Measurements from ENCODE around the gene BLOC1S5.
A peak's percentile ranks its signal among the peaks of the same experiment; 100 is the strongest.
"Not testable (repeated sequence)": the region's sequence is repeated elsewhere in the genome, so short reads cannot be mapped to it uniquely, and the experiment has no call there.

Gene BLOC1S5

DNA sequence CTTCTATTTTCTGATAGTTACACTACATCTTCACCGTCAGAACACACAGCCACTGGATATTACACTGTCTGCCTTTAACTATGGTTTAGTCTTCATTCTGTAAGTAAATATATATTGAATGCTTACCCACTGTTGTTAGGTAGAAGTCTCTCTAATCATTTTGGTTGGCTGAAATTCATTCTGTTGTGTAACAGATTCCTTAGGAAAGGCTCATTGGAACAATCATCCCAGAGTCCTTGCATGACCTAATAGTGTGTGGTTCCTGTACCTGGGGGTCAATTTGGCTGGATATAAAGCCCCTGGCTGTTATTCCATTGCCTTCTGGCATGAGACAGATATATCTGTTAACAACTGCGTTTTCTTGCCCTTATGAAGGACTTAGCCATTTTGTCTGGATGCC, 9.9 kb downstream of the BLOC1S5 start:
- H3K27ac ChIP-seq = no peak overlapping the region
- no peak for DNase-seq (ENCODE audit: low read depth, low spot score)

GRCh38 chr6:8047541-8048292, 16.5 kb downstream of the BLOC1S5 start:
- peak; percentile 50 for DNase-seq (ENCODE audit: low read depth, low spot score)
- peak overlapping the region; percentile 76 for H3K27ac ChIP-seq

- not testable (repeated sequence) for DNase-seq (ENCODE audit: low read depth, low spot score); H3K27ac ChIP-seq
Measured at GRCh38 chr6:8045769-8046168, 18.4 kb downstream of the BLOC1S5 start.

GRCh38 chr6:8043221-8043620, 21.0 kb downstream of the BLOC1S5 start:
- no peak for DNase-seq (ENCODE audit: low read depth, low spot score)
- no peak overlapping the region for H3K27ac ChIP-seq

GRCh38 chr6:8041913-8042583, 22.1 kb downstream of the BLOC1S5 start:
- DNase-seq (ENCODE audit: low read depth, low spot score) = no peak
- H3K27ac ChIP-seq = no peak overlapping the region

DNA sequence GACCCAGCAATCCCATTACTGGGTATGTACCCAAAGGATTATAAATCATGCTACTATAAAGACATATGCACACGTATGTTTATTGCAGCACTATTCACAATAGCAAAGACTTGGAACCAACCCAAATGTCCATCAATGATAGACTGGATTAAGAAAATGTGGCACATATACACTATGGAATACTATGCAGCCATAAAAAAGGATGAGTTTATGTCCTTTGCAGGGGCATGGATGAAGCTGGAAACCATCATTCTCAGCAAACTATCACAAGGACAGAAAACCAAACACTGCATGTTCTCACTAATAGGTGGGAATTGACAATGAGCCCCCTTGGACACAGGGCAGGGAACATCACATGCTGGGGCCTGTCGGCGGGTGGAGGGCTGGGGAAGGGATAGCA, 30.1 kb downstream of the BLOC1S5 start:
- not testable (repeated sequence) for H3K27ac ChIP-seq; DNase-seq (ENCODE audit: low read depth, low spot score)

DNA sequence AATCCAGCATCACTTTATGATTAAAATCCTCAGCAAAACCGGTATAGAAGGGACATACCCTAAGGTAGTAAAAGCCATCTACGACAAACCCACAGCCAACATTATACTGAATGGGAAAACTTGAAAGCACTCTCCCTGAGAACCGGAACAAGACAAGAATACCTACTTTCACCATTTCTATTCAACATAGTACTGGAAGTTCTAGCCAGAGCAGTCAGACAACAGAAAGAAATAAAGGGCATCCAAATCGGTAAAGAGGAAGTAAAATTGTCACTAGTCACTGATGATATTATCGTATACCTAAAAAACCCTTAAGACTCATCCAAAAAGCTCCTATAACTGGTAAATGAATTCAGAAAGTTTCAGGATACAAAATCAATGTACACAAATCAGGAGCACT, 33.3 kb downstream of the BLOC1S5 start:
- no peak for DNase-seq (ENCODE audit: low read depth, low spot score)
- H3K27ac ChIP-seq = no peak overlapping the region

DNA sequence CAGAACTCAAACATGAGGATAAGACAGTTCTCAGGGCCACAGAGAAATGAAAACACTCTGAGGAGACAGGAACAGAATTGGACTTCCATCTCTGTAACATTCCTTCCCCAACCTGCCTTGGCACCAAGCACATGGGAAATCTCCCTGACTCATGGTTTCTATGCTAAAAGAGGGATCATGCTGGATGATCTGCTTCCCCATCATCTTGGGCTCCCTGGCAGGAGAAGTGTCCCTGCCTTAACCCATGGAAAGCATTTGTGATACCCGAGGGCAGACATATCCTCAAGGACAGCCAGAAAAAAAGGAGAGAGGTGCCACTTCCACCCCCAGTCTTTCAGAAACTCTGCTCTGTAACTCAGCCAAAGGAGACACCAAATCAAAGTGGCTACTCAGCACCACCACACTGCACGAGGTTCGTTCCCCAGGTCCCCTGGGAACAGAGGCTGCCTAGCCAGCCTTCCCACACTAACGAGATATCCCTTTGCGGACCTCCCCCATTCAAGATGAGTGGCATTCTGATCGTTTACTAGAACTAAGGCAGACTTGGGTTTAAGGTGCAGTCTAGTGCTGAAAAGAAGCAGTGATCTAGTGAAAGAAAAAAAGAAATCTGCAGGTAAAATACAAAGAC, 34.8 kb downstream of the BLOC1S5 start:
- no peak overlapping the region for H3K27ac ChIP-seq
- DNase-seq (ENCODE audit: low read depth, low spot score) = no peak

DNA sequence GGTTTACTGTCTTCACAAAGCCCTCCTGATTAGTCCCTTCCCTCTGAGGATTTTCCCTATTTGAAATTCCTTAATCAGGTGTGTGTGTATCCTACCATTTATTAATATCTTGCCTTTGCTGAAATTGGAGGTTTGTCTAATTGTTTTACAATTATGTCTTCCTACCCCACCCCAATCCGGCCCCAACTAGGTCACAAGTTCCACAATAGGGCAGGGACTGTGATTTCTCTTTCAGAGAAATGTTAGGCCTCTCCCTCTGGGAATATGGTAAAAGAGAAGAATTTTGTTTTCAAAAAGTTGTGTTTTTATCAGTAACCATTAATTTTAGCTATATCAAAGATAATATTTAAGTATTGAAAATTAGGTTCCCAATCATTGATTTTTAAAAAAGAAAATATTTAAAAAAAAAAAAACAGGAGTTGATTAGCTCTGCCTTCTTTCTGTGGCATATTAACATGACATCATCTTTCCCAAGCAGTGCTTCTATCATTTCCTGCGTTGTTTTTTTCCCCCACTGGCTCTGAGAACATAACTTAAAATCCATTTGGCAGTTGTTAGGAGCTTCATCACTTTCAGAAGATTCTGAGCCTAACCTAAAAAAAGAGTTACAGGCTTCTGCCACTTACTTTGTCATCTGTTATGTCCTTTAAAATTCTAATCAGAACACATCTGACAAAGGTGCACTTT, 36.1 kb downstream of the BLOC1S5 start:
- H3K27ac ChIP-seq = no peak overlapping the region
- no peak for DNase-seq (ENCODE audit: low read depth, low spot score)

DNA sequence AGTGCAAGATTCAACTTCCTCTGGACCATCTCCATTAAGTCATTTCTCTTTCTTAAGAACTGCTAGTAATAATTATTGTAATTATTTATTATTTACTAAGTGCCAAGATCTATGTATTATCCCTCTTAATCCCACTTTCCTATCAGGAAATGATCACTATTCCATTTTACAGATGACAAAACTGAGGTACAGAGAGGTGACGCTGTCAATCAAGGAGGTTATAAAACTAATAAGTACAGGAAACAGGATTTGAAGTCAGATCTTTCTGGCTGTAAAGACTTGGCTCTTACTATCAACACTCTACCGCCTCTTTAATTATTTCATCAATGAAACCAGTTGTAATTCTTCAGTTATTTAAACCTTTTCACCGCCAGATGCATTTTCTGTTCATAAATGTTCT, 37.4 kb downstream of the BLOC1S5 start:
- H3K27ac ChIP-seq = no peak overlapping the region
- DNase-seq (ENCODE audit: low read depth, low spot score) = no peak

DNA sequence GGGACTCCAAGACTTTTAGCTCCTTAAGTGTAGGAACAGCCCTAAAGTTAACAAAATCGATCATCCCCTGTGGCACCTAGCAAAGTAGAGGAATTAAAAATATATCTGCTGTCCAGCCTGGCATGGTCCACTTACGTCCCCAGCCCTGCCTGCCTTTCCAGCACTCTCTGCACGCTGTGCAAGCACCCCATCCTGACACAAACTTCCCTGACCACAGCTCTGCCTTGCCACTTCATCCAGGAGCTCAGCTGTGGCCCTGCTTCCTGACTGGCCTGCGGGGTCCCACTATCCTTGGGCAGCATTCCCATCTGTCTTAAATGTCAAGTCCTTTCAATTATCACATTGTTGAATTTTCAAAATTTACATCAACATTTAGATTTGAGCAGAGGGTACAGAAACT, 39.0 kb downstream of the BLOC1S5 start:
- no peak overlapping the region for H3K27ac ChIP-seq
- DNase-seq (ENCODE audit: low read depth, low spot score) = no peak

DNA sequence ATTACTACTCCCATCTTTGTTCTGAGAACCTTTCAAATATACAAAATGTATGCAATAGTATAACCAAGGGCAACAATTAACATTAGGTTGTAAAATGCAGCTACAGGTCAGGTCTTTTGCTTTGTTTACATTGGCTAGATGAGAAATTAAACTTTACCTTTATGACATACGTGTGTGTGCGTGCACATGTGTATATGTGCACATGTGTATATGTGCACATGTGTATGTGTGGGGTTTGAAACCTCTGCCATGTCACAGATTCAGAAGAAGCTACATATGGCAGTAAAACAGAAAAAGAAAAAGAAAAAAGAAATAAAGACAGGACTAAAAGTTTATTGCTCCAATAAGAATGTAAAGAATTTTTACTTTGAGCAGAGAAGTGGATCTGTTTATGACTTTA, 40.6 kb downstream of the BLOC1S5 start:
- no peak for DNase-seq (ENCODE audit: low read depth, low spot score)

DNA sequence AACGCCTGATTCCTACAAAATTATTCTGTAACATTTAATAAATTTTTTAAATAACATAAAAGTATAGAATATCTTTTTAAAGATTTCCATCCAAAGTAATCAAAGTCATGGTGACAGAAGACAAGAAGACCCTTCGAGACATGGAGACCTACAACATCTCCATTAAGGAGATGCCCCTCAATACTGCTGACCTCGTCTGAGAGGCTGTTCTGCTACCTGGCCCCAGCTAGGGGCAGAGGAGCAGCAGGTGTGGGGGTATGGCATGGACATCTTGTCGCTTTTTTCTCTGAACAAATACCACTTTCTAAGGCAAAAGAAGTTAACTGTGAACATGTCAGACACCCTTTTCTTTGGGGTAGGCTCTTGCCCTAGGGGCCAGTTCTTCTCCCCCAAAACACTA, 44.1 kb downstream of the BLOC1S5 start:
- DNase-seq (ENCODE audit: low read depth, low spot score) = no peak
- no peak overlapping the region for H3K27ac ChIP-seq

More for the DNA sequence above, 40.6 kb downstream of the BLOC1S5 start:
- H3K27ac ChIP-seq = no peak overlapping the region

- no peak for DNase-seq (ENCODE audit: low read depth, low spot score)
- no peak overlapping the region for H3K27ac ChIP-seq
Measured at GRCh38 chr6:8017705-8018104, 46.5 kb downstream of the BLOC1S5 start.

GRCh38 chr6:8017276-8017701, 46.9 kb downstream of the BLOC1S5 start:
- H3K27ac ChIP-seq = no peak overlapping the region
- no peak for DNase-seq (ENCODE audit: low read depth, low spot score)

DNA sequence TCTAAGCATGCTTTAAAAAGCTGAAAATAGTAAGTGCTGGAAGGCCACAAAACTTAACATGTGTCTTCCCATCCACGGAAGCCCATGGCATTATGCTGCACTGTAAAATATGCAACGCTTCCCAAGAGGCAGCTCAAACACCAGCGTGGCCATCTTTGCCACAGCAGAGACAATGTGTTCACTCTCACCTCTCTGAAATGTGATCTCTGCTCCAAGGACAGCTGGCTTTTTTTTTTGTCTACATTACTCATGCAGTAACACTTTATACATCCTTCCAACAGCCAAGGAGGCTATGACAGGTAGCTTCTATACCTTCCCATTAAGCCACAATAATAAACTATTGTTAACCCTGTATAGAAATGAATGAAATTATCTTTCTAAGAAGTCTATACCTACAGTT, 49.2 kb downstream of the BLOC1S5 start:
- DNase-seq (ENCODE audit: low read depth, low spot score) = no peak
- H3K27ac ChIP-seq = peak overlapping the region; percentile 28

DNA sequence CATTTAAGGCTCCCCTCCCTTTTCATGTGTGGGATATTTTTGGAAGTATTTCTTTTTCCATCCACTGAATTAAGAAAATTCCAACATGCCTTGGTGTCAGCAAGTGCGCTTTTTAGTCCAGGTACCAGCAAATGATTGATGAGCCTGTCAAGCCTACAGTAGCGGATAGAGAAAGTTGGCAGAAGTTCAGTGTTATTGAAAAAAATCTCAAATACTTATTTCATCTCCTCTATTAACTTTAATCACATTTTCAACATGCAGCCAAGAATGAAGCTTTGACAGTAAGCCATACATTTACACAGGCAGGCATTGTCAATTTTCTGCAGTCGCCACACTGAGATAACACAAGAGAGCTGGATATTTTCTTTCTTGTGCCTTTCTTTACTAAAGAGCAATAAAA, 50.4 kb downstream of the BLOC1S5 start:
- no peak overlapping the region for H3K27ac ChIP-seq
- no peak for DNase-seq (ENCODE audit: low read depth, low spot score)

GRCh38 chr6:8006208-8006607, 58.0 kb downstream of the BLOC1S5 start:
- H3K27ac ChIP-seq = no peak overlapping the region
- no peak for DNase-seq (ENCODE audit: low read depth, low spot score)

DNA sequence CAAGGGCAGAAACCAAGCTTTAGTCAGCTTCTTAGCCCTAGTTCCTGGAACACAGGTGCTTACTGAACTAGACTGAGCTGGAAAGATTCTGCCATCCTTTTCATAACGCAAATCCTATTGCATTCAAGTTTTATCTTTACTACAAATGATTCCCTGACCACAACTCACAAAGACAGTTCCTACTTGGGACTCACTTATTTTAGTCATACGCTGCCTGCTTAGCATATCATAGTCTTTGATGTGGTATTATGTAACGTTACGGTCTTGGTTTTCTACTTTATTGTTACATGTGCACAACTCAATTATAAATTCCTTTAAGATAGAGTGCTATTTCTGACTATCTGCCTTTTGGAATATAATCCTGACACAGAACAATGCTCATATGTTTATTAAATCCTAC, 59.1 kb downstream of the BLOC1S5 start:
- H3K27ac ChIP-seq = no peak overlapping the region
- no peak for DNase-seq (ENCODE audit: low read depth, low spot score)

DNA sequence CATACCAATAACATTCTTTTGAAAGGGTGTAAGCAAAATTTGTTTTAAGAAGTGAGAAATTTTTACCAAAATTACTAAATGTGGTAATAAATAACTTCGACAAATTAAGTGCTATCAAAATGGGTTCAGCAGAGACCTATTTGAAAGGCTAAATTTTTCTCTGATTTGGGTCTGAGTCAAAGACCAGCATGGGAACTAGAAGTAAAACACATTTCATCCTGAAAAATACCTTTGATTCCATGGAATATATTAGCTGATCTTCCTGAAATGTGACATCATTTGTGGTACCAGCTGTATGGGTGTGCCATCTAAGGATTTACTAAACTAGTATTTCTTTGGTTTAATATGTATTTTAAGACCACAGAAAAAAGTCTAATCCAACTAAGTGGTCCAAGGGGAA, 63.6 kb downstream of the BLOC1S5 start:
- no peak for DNase-seq (ENCODE audit: low read depth, low spot score)
- H3K27ac ChIP-seq = no peak overlapping the region

DNA sequence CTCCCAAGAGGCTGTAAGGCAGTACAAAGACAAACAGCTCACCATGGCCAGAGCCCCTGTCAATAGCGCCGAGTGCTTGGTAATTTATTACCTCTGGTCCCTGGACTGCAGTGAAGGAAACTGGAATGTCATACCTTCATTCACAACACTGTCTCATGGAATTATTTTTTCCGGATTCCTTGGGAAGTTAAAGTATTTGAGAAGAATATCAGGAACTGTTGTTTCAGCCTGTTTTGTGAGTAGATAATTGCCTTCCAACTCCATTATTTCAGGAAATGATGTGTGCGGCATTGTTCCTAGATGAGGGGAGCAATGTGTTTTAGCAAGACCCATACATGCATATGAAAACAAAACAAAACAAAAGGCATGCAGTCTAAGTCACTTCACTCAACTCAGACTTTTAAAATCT, 64.0 kb downstream of the BLOC1S5 start:
- DNase-seq (ENCODE audit: low read depth, low spot score) = no peak

More for the DNA sequence above, 64.0 kb downstream of the BLOC1S5 start:
- no peak overlapping the region for H3K27ac ChIP-seq
